Fibroblast of skin of right quadriceps (primary cell): Measurements from ENCODE around the gene C11orf21.

Experiments used
- DNase-seq: peaks from one replicate; pipeline ENCODE4 v3.0.0-alpha.2; 2013

C11orf21 gene

GRCh38 chr11:2258501-2259465 lies 42.9 kb downstream of the C11orf21 start:
- DNase-seq: no peak

DNA sequence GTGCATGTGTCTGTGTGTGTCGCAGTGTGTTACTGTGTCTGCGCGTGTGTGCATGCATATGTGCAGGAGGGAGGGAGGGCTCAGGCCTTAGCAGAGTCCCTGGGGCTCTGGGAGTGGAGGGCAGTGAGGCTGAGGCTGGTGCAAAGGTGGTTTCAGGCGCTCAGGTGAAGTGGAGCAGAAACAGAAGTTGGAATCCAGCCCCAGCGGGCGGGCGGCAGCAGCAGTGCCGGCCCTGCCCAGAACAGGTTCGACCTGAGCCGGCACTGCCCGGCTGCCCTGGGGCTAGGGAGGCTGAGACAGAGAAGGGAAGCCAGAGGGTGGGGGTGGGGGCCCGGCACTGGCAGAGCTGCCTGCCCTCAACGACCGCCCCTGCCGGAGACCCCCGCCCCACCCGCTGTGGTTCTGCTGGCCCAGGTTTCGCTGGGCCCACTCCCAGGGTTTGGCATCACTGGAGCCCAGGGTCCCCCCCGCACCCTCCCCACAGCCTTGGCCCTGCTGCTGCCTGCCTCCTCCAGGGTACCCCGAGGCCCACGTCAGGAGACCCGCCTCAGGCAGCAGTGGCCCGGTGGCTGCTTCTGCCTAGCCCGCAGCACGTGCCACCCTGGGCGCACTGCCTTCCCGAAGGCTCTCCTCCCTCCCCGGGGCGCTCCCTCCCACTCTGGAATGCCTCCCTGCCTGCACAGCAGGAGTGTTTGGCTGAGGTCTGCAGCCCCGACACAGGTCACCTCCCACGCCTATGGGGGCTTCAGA lies 44.6 kb downstream of the C11orf21 start:
- DNase-seq: no peak

DNA sequence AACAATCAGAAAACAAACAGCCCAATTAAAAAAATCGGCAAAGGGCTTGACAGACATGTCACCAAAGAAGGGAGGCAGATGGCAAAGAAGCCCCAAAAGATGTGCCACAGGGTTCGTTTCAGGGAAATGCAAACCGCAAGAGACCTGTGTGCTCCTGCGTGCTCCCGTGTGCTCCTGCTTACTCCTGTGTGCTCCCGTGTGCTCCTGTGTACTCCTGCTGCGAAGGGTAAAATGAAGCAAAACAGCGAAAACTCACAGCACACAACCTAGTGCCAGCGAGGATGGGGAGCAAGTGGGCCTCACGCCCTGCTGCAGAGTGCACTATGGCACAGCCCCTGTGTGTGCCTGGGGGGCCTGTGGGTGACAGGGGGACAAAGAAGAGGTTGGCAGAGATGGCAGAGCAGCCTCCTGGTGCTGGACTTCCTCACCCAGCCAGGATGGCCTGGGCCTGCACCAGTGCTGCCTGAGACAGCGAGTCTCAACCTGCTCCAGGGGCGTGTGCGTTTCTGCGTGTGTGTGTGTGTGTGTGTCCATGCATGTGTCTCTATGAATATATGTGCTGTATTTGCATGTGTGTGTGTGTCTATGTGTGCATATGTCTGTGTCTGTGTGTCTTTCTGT lies 45.3 kb downstream of the C11orf21 start:
- DNase-seq: no peak

- DNase-seq: no peak
Measured at GRCh38 chr11:2252018-2252417, 49.7 kb downstream of the C11orf21 start.

GRCh38 chr11:2251138-2251537 lies 50.6 kb downstream of the C11orf21 start:
- DNase-seq: no peak

- DNase-seq: no peak
Measured at GRCh38 chr11:2250485-2250884, 51.2 kb downstream of the C11orf21 start.

- no peak for DNase-seq
Measured at GRCh38 chr11:2250041-2250440, 51.7 kb downstream of the C11orf21 start.

DNA sequence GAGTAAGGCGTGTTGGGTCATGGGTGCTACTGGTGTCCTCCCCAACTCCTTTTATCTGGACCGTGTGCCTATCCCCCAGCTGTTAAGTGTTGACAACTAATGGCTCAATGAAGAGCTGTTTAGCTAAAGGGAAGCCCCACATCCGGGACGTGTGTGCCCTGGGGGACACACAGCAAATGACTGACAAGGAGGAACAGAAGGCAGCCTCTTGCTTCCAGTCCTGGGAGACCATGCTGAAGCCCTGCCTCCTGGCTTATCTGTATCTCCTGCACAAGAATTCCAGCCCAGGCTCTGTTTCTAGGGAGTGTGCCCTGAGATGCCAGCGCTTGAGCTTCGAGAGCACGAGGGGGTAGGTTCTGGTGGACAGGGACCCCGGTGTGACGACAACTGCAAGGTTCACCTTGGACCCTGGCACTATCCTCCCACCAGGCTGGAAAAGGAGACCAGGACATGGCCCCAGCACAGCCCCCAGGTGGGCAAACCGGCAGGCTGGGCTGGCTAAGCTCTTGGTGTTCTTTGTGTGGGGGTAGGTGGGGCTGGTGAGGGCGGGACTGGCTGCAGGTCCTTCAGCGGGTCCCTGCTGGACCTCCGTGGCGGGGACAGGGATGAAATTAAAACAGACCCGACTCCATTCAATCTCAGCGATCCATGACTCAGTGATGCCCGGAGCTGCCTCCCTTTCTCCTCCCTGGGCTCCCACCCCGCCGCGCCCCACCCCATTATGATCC lies 52.4 kb downstream of the C11orf21 start:
- no peak for DNase-seq

DNA sequence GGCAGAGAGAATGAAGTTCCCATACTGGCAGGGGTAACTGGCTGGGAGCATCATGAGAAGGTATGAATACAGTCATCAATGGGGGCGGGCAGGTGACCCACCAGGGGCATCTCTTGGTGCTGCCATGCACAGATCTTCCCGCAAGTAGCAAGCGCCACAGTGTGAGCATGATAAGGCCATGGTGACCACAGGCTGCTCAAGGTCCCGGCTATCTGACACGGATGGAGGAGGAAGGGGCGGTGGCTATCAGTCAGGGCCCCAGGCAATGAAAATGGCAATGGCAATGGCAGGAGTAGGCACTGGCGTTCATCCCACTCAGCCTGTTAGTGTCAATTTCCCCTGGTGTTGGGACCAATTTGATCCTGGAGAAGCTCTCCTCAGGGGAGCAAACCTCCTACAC lies 53.0 kb downstream of the C11orf21 start:
- DNase-seq: no peak

DNA sequence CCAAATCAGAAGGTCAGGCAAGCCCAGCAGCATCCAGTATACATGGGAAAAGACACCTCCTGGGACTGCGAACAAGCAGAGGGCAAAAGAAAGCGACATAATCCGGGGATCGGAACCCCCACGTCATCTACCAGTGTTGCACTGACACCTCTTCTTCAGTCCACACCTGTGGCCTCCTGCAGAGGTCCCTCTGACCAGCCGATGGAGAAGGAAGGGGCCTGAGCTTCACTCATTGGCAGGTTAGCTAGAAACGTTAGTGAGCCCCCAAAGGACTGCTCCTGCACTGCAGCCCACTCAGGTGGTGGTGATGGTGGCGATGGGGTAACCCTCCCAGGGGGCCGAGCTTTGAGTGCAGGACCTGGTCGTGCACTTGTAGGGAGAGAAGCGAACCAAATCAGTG lies 53.5 kb downstream of the C11orf21 start:
- DNase-seq: no peak

DNA sequence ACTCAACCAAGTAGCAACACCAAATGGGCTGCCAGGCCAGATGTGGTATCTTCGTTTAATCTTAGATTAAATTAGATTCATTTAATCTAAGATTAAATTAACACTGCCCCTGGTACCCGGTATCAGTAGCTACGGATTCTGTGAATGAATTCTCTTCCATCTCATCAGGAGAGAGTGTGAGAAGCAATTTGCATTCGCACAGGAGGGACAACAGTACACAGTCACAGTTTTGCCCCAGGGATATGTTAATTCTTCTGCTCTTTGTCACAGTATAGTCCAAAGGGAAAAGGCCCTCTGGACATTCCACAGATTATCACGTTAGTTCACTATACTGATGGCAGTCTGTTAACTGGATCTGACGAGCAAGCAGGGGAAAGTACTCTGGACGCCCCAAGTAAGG lies 54.2 kb downstream of the C11orf21 start:
- no peak for DNase-seq
